Measurements from ENCODE around the gene SEMA3C.

- TF ChIP-seq CTCF (IDR thresholded peaks at IDR 0.05) (no peak), POLR2A (IDR thresholded peaks at IDR 0.05) (no peak)
These were observed 169.6 kb downstream of the SEMA3C start for GRCh38 chr7:80749270-80749669.
